GM21723 (cell line): ENCODE measurements around the gene PPP3R2.

Experiments used
- ATAC-seq: cut with Tn5 transposase; IDR thresholded peaks from one replicate; pipeline ENCODE4 v1.9.1; 2021; ENCODE audit warnings: mild to moderate bottlenecking, moderate library complexity; ENCODE audit not compliant: unreplicated experiment

Gene PPP3R2, protein sequence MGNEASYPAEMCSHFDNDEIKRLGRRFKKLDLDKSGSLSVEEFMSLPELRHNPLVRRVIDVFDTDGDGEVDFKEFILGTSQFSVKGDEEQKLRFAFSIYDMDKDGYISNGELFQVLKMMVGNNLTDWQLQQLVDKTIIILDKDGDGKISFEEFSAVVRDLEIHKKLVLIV

DNA sequence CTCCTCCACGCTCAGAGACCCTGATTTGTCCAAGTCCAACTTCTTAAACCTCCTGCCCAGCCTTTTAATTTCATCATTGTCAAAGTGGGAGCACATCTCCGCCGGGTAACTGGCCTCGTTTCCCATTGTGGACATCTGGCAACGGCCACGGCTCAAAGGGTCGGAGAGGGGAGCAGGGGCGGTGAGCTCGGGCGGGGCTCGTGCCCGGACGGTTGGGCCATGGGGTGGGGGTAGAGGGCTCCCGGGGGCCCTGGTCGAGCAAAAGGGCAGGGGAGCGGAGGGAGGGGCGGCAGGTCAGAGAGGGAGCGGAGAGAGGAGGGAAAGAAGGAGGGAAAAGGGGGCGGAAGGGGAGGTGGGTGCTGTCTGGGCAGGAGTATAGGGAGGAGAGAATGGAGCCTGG is at the start of gene PPP3R2:
PPP3R2 (minus strand) TSS at position 174 of the 400 bp plus-strand sequence; CDS start at position 126, 48 bp downstream.
- no peak for ATAC-seq

DNA sequence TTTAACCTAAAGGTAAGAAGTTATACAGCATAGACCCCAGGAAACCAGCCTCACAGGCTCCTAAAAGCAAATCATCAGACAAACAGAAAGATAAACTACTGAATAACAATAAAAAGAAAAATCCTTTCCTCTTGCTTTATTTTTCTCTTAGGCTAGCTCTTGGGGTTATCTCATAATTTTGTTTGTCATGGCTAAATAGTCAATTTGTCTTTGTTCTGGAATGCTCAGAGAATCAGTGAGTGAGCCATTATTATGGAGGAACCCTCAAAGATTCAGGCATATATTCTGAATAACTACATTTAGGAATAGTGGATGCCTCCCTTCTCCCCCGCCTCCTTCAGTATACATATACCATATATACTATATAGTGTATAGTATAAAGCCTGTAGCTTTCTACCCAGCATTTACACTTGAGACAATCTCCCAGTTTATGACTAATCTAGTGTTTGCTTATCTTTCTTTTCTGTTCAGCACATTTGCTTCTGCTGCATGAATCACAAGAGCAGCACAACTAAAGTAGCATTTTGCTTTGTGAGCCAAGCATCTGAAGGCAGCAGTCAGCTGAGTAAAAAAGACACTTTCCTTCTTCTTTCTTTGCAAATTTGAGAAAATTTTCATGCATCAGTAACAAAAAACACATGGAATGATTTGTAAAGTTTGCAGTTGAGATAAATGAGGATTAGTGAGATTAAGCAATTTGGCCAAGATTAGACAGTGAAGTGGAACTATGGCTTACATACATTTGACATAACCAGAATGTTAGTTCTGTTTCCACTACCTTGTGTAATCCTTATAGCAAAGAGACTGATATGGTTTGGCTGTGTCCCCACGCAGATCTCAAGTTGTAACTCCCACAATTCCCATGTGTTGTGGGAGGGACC is 45.3 kb upstream of the PPP3R2 start:
- ATAC-seq = no peak

- no peak for ATAC-seq
Measured at GRCh38 chr9:101639311-101639710, 44.5 kb upstream of the PPP3R2 start.

DNA sequence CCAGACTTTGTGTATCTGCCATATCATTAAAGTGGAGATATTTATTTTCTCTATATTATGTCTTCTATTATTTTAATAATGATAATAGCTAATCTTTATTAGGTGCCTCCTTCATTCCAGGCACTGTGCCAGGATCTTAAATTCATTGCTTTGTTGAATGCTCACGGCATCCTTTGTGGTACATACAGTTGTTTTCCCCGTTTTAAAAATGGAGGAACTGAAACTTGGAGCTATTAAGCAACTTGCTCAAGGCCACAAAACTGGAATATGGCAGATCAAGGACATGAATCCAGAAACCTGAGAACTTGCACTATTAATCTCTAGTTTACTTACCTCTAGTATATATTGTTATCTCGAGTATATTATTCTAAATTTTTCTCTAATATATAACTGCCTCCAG is 41.5 kb upstream of the PPP3R2 start:
- ATAC-seq = no peak

DNA sequence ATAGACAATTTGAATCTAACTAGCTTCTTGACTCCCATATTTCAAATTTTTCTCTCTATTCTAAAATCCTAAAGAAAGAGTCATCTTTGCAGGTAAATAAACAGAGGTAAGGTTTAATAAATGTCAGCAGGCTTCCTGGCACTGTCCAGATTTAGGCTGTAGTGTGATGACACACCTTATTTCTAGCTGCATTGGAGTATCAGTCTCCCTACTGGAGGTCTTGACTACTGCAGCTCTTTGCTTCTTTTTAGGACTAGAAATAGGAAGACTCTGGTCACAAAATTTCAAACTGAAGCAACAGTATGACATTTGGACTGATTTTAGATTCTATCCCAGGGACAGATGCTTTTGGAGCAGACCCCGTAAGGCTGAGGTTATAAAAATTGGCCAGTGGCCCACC is 40.7 kb upstream of the PPP3R2 start:
- no peak for ATAC-seq

- ATAC-seq = no peak
Measured at GRCh38 chr9:101634741-101635409, 40.1 kb upstream of the PPP3R2 start.

GRCh38 chr9:101632611-101633010 is 37.8 kb upstream of the PPP3R2 start:
- no peak for ATAC-seq

- ATAC-seq = no peak
Measured at GRCh38 chr9:101631892-101632291, 37.1 kb upstream of the PPP3R2 start.

GRCh38 chr9:101629636-101630035 is 34.9 kb upstream of the PPP3R2 start:
- no peak for ATAC-seq

DNA sequence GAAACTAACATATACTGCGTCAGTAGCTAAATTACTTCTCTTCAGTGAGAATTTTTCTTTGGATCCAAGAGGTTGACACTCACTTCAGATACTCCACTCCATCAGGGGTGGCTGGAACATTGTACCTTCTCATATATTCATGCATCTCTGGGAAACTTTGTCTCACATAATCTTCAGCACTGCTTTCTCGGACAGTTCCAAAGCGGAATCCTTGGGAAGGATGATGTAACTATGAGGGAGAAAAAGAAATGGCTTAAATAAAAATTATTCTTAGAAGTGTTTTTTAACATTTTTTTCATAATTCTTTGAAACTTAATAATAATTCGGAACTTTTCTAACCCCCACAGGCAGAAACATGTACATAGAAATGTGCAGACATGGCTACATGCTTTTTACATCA is 33.4 kb upstream of the PPP3R2 start:
- ATAC-seq = no peak

GRCh38 chr9:101626295-101626694 is 31.5 kb upstream of the PPP3R2 start:
- no peak for ATAC-seq

GRCh38 chr9:101625876-101626275 is 31.1 kb upstream of the PPP3R2 start:
- ATAC-seq = no peak

- no peak for ATAC-seq
Measured at GRCh38 chr9:101620452-101620851, 25.7 kb upstream of the PPP3R2 start.

GRCh38 chr9:101618698-101619097 is 23.9 kb upstream of the PPP3R2 start:
- no peak for ATAC-seq

GRCh38 chr9:101605547-101605946 is 10.8 kb upstream of the PPP3R2 start:
- ATAC-seq = no peak

GRCh38 chr9:101604296-101604695 is 9.5 kb upstream of the PPP3R2 start:
- ATAC-seq = no peak

- peak; percentile 69 for ATAC-seq
Measured at GRCh38 chr9:101601904-101602765, 7.4 kb upstream of the PPP3R2 start.

DNA sequence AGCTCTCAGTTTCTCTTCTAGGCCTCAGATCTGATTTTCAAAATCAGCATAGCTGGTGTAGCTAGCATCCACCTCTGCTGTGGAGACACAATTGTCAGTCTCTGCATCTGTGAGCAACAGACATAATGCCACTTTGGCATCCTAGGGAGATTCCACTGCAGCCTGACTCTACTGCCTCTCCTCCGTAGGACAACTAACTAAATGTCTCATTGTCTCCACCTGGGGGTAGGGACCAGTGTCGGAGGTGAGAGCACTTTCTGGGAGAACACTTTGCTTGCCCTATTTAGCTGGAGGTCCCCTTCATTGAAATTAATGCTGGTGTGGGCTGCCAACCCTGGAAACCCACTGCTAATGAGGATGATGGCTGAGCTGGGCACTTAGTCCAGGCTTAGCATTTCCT is 1.4 kb downstream of the PPP3R2 start:
- no peak for ATAC-seq

DNA sequence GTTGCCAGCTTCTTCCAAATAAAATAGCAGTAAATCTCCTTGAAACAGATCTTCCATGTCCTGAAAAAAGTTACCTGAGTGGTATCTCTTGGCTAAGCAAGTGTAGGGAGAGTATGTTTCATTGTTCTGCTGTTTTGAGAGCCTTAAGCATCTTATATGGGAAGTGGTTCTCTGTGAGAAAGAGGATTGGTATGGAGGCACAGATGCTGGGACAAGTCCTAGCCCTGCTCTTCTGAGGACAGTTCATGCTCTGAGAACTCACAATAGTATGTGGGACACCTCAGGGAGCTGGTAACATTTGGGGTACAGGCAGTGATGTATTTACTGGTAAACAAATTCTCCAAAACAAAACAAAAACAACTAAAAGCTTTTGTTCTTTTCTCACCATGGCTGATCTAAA is 2.0 kb downstream of the PPP3R2 start:
- ATAC-seq = no peak

GRCh38 chr9:101591787-101592446 is 2.9 kb downstream of the PPP3R2 start:
- no peak for ATAC-seq
